ENCODE results near the gene YTHDF2. TPM values are rescaled to one million over a fixed set of nuclear protein-coding genes. Genes with fewer than 3 reads are reported as not detected.
"Not testable (repeated sequence)": the region's sequence is repeated elsewhere in the genome, so short reads cannot be mapped to it uniquely, and the experiment has no call there.

Gene YTHDF2
- 10 to 100 TPM; 20.2 to 28.7 TPM for total RNA-seq

- intact Hi-C loops (cut with DNase I), result no loop called here
- Histone ChIP-seq H3K27me3 (no peaks in the 10 kb centered on the region), H3K4me1 (peaks cover 45% of the 10 kb centered on the region), H3K9me3 (no peaks in the 10 kb centered on the region), H3K4me3 (peak within 1 kb of the TSS; percentile 98 to 99), H3K36me3 (replicated peaks in 1 of 2; ENCODE audit: insufficient read depth in 1 of 2, low read depth in 2 of 2) (peaks cover 0 to 3% of the 10 kb centered on the region in 2 donors), H3K27ac (peak within 1 kb of the TSS; percentile 92 to 96 (median 95))
- ATAC-seq (peak; percentile 98), DNase-seq (peak; percentile 96 to 98 (median 97))
- TF ChIP-seq POLR2A (IDR thresholded peaks at IDR 0.05), result peak; percentile 89 to 95 (median 92)
- TF ChIP-seq, protein P1, sequence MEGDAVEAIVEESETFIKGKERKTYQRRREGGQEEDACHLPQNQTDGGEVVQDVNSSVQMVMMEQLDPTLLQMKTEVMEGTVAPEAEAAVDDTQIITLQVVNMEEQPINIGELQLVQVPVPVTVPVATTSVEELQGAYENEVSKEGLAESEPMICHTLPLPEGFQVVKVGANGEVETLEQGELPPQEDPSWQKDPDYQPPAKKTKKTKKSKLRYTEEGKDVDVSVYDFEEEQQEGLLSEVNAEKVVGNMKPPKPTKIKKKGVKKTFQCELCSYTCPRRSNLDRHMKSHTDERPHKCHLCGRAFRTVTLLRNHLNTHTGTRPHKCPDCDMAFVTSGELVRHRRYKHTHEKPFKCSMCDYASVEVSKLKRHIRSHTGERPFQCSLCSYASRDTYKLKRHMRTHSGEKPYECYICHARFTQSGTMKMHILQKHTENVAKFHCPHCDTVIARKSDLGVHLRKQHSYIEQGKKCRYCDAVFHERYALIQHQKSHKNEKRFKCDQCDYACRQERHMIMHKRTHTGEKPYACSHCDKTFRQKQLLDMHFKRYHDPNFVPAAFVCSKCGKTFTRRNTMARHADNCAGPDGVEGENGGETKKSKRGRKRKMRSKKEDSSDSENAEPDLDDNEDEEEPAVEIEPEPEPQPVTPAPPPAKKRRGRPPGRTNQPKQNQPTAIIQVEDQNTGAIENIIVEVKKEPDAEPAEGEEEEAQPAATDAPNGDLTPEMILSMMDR (IDR thresholded peaks at IDR 0.05), result peak; percentile 92 to 99 (median 97)
- 0% methylated on average over 8 to 86 of the region's 92 CpGs for WGBS, 2 donors
Measured at GRCh38 chr1:28736450-28737306, at the start of gene YTHDF2. Gene YTHDF2, plus strand, starts transcription at chr1:28736940. Its CDS starts 181 bp downstream, at chr1:28737121.

DNA sequence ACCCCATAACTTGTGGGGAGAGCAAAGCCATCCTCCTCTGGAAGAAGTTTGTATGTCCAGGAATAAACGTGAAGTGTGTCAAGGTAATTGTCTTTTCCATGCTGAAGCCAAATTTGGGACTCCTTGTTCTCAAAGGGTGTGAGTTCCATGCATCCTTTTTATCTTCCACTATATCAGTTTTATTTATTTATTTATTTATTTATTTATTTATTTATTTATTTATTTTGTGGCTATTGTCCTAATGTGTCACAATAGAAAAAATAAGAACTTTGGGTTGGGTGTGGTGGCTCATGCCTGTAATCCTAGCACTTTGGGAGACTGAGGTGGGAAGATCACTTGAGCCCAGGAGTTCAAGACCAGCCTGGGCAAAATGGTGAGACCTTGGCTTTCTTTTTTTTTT lies 45.1 kb upstream of the YTHDF2 start:
- H3K9me3 ChIP-seq; ATAC-seq; H3K27ac ChIP-seq; H3K27me3 ChIP-seq; DNase-seq; H3K4me1 ChIP-seq; H3K4me3 ChIP-seq; H3K36me3 ChIP-seq (replicated peaks in 1 of 2; ENCODE audit: insufficient read depth in 1 of 2, low read depth in 2 of 2); intact Hi-C loops (cut with DNase I): not testable (repeated sequence)
- WGBS, 2 donors, result 87 to 88% methylated on average over 1 of the region's 1 CpG

- no peaks in the 10 kb centered on the region for H3K4me1 ChIP-seq
- H3K27me3 ChIP-seq, result no peaks in the 10 kb centered on the region
- WGBS, 2 donors, result 70 to 79% methylated on average over 3 of the region's 3 CpGs
- H3K27ac ChIP-seq, result no peak overlapping the region
- DNase-seq (no peak), ATAC-seq (no peak)
- H3K4me3 ChIP-seq, result no peak overlapping the region
- no peaks in the 10 kb centered on the region for H3K9me3 ChIP-seq
- no peak for TF ChIP-seq POLR2A (IDR thresholded peaks at IDR 0.05)
- TF ChIP-seq, protein P1 (IDR thresholded peaks at IDR 0.05), result no peak
- intact Hi-C loops (cut with DNase I), result no loop called here
- H3K36me3 ChIP-seq (replicated peaks in 1 of 2; ENCODE audit: insufficient read depth in 1 of 2, low read depth in 2 of 2), result peaks cover 0 to 10% of the 10 kb centered on the region in 2 donors
Measured at GRCh38 chr1:28703629-28704028, 33.1 kb upstream of the YTHDF2 start.

- no peaks in the 10 kb centered on the region for H3K27me3 ChIP-seq
- H3K4me3 ChIP-seq, result no peak overlapping the region
- ATAC-seq, result no peak
- H3K36me3 ChIP-seq (replicated peaks in 1 of 2; ENCODE audit: insufficient read depth in 1 of 2, low read depth in 2 of 2), result peaks cover 0 to 7% of the 10 kb centered on the region in 2 donors
- no peaks in the 10 kb centered on the region for H3K4me1 ChIP-seq
- DNase-seq, result no peak
- no peak overlapping the region for H3K27ac ChIP-seq
- intact Hi-C loops (cut with DNase I), result no loop called here
- no peaks in the 10 kb centered on the region for H3K9me3 ChIP-seq
- WGBS, 2 donors, result 78 to 92% methylated on average over 2 of the region's 2 CpGs
- TF ChIP-seq POLR2A (IDR thresholded peaks at IDR 0.05), result no peak
- TF ChIP-seq, protein P1 (IDR thresholded peaks at IDR 0.05), result no peak
Measured at GRCh38 chr1:28716336-28716735, 20.4 kb upstream of the YTHDF2 start.

GRCh38 chr1:28718166-28718565 lies 18.6 kb upstream of the YTHDF2 start:
- WGBS, 2 donors, result 90 to 100% methylated on average over 1 of the region's 1 CpG
- Histone ChIP-seq H3K36me3 (replicated peaks in 1 of 2; ENCODE audit: insufficient read depth in 1 of 2, low read depth in 2 of 2) (peaks cover 0 to 3% of the 10 kb centered on the region in 2 donors), H3K27me3 (no peaks in the 10 kb centered on the region), H3K4me3 (no peak overlapping the region), H3K4me1 (no peaks in the 10 kb centered on the region), H3K9me3 (no peaks in the 10 kb centered on the region), H3K27ac (no peak overlapping the region)
- ATAC-seq (no peak), DNase-seq (no peak)
- TF ChIP-seq, protein P1 (IDR thresholded peaks at IDR 0.05), result no peak
- TF ChIP-seq POLR2A (IDR thresholded peaks at IDR 0.05), result no peak
- intact Hi-C loops (cut with DNase I), result no loop called here
